SH-SY5Y (cell line): ENCODE measurements around the gene CDH8.

Experiments
- GATA2 ChIP-seq: IDR thresholded peaks from 2 replicates; pipeline ENCODE4 v1.6.1; 2011; ENCODE audit warnings: mild to moderate bottlenecking, low read depth, low read length
- GATA3 ChIP-seq: IDR thresholded peaks from 2 replicates; pipeline ENCODE4 v1.6.1; 2011; ENCODE audit warnings: low read depth, mild to moderate bottlenecking, low read length, moderate library complexity

DNA sequence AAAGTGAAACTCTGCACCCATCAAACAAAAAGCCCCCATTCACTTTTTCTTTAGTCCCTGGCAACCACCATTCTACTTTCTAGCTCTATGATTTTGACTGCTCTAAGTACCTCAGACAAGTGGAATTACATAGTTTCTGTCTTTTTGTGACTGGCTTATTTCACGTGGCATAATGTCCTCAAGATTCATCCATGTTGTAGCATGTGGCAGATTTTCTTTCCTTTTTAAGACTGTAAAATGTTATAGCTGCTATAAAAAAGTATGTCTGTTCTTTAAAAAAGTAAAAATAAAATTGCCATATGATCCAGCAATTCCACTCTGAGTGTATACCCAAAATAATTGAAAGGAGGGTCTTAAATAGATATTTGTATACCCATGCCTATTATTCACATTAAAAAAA is 429.7 kb downstream of the CDH8 start:
- TF ChIP-seq GATA2 (no peak), GATA3 (no peak)
